Cerebellar nuclear complex (tissue), 1 donor: ENCODE results near the gene CLINT1.

ENCODE experiments used
- DNase-seq, 2 experiments: peaks; one replicate each; lab custom pipeline; 2025; lab: John Stamatoyannopoulos, UW

CLINT1 gene

DNA sequence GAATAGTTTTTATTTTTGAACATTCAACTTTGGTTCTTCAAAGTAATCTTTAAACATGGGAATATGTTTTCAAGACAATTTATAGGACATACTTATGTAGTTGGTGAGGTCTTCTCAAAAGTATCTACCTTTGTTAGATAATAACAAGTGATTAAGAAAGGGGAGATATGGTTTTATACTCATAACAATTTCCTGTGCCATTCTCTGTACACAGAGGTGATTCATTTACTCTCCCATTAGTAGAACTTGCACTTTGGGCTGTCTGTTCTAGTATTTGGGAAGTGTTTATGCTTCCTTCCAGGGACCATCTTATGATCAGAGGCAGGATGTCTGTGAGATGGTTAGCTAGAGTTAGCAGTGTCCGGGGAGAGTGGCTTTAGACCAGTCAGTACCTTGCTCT, 100.2 kb downstream of the CLINT1 start:
- no peak for DNase-seq

DNA sequence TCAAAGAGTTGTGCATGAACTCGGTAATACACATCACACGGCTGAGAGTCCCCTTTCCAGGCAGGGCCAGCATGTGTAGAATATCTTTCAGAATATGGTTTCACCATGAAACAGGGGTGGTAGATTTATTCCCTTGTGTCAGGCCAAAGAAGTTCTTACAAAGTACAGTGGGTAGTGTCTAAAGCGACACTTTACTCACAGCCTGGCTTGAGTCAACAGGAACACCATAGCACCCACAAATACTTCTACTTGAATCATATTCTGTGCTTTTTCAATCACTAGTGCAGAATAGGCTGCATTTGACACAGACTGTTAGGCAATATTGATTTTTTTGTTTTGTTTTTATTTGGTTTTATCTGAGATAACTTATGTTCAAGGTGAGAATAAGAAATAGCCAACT, 102.8 kb downstream of the CLINT1 start:
- no peak for DNase-seq

DNA sequence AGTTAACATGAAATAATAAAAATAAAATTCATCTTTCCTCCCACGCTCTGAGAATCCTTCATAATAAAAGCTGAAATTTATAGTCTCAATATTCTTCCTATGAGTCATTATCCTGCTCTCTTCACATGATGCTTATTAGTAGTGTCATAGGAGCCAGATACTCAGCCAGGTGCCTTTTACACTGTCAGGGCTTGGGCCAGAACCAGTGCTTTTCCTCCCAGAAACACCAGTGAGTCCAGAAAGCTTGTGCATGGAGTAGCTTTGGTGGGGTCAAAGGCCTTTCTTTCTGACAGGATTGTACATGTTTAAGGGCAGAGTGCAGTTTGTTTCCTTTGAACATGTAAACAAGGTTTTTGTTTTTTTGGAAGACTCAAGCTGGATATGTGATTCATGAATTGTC, 108.6 kb downstream of the CLINT1 start:
- no peak for DNase-seq

DNA sequence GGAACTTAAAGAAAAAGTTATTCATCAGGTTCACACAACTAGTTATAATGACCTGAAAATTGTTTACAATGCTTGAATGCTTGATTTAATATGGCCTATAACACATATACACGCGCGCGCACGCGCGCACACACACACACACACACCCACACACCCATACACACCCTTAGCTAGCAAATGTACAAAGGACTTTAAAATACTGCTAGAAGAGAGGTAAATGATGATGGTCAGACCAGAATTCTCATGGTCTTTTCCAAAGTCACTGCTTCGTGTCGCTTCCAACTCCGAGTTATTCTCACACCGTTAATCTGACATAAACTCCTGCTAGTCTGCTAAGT, 109.5 kb downstream of the CLINT1 start:
- DNase-seq, result no peak

DNA sequence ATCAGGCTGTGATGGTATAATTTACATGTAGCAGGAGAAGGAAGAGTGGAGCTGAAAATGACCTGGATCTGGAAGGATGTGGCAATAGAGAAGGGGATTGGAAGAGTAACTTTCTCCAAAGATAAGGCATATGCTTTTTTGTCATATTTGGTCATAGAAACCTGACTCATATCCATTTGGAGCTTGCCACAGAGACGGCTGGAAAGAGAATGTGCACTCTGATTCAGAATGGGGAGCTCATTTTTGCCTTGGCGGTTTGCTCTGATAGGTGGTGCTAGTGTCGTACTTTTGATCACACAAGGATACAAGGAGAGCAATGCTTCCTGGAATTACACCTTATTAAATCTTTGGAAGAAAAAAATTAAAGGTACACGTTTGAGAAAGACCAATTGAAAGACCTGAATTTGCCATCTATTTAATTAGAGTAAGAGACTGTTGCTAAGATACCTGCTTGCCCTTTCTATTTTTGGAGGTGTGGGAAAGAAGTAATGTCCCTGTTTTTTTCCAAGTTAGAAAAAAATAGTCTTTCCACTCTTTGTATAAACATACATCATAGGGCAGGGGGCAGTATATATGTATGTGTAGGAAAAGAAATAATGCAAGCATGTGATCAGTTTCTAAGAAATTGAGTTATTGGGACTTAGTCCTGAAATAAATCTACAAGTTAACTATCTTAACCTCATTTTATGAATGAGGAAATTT, 110.0 kb downstream of the CLINT1 start:
- DNase-seq, result no peak

DNA sequence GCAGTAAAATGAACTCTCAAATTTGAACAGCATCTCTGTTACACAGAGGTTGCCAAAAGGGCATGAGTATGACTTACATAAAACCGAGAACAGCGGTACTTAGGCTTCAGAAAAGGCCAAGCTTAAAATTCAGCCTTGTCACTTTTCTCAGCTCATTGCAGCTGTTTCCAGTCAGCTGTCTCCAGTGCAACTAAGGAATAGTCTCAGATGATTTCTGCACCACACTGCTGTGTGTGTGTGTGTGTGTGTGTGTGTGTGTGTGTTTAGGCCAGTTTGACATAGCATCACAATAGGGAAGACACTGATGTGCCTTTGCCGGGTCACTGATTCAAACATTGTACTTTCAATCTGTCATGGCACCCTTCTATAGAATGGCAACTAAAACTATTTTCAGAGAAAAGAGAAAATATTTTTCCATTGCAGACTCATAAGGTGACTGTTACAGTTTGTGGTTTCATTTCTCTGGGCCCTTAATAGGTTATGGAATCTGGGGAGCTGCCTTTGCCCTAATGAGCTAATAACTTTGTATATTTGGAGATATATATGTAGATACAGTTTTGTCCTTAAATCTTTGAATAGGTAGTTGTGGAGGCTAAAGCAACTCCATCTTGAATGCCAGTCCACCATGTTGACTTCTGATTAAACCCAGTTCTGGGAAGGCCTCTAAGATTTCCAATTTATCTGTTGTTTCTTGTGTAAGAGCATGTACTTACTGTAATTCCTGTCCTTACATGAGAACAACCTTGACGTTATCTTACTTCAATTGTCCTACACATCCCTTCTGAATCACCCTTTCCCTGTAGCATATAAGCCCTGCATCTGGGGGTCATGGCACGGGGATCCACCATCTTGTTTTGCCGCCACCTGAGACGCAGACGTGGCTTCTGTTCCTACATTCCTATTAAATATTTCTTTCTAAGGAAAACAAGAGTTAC, 110.9 kb downstream of the CLINT1 start:
- DNase-seq, result no peak

DNA sequence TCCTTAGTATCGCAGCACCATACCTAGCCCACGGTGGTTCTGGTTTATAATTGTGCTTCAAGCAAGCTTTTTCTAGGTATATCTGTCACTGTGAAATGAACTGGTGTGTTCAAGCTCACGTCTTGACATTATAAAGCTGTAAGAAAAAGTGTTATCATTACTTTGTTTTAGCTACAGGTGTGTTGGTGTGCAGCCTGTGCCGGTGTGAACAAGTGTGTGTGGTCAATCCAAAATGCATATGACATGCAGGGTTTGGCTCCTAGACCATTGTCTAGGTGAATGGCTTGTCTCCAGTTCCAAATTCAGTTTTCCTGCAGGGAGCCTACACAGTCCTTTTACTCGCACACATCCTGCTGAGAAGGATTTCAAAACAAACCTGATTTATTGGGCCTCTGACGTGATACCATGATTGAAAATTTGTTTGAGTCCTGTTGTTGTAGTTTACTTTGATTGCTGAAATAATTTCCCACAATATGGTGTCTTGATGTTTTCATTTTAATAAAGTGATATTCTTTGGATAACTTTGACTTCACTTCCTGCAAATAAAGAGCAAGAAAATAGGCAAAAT, 111.7 kb downstream of the CLINT1 start:
- no peak for DNase-seq

DNA sequence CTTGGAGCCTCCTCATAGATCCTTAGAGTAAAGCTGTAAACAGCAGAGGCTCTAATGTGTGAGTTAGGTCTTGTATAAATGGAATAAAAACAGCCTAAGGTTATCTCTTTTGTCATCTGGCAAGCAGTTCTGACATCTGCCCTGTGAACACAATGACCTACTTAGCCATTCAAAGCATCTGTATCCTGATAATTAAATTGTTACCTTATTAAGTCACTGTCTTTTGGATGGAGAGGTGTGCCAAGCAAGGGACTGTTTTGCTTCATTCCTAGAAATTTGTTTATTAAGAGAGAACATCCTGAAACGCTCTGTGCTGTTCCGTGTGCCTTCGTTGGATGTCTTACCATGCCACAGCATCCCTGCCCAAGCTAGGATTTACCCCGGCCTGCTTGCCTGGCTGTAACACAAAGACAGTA, 113.9 kb downstream of the CLINT1 start:
- DNase-seq, result no peak

DNA sequence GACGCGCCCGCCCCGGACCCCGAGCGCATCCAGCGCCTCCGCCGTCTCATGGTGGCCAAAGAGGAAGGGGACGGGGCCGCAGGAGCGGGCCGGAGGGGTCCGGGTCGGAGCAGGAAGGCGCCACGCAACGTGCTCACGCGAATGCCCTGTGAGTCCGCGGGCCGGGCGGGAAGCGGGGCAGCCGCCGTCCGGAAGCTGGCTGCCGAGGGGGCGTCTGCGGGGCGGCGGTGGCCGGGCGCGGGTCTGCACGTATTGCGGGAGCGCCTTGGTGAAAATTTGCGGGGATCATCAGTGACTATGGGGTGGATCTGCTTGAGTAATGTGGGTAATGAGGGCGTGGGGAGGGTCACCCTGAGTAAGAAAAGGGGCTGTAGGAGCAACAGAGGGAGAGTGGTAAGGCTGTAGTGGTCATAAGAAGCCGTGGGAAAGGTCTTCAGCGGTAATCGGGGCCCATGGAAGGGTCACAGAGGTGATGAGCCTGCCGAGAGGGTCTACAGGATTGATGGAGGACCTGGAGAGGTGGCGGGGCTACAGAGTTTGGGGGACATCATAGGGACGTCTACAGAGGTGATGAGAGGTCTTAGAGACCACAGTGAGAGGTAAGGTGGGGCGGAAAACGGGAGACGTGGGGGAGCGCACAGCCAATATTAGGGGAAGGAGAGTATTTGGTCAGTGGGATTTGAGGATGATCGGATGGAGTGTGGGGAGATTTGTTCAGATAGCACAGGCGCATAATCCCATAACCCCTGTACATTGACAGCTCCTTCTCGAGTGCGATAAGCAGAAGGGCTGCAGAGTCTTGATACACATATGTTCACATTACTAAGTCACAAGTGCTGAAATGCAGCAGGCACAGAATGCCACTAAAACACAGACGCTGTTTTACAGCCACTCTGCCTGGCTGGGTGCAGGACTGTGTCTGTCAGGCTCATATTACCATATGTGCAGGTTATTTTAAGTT, 114.6 kb downstream of the CLINT1 start:
- no peak for DNase-seq

DNA sequence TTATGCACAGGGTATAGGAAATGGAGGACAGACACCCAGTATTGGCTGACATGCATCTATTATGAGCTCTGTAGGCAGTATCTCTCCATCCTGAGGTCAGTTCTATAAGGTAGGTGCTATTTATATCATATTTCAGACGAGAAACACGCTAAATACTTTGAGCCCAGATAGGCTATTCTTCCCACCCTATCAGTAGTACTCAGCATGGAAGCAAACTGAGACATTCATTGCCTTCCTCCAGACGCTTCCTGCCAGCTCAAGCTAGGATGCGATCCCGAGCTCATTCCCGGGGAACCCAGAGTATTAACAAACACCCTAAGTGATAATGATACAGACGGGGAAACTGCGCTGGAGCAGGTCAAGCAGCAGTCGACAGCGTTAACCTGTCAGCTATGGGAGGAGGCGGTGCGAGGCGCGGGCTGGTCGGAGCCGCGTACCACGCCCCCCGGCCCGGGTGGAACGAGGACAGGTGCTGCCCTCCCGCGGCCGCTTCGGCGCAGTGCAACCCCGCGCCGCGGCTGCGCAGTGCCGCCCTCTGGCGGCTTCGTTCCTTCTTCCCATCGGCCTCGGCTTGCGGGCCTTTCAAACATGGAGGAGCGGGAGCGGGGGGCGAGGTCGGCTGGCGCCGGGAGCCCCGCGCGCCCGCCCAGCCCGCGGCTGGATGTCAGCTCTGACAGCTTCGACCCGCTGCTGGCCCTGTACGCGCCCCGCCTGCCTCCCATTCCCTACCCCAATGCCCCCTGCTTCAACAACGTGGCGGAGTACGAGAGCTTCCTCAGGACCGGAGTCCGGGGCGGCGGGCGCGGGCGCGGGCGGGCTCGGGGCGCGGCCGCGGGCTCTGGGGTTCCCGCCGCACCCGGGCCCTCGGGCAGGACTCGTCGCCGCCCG, 115.5 kb downstream of the CLINT1 start, which contains the start of gene LSM11:
LSM11 (plus strand) TSS at position 550 of the 888 bp plus-strand sequence; CDS start at position 589, 39 bp downstream.
- peak in 1 of 2 experiments; percentile 50 for DNase-seq

DNA sequence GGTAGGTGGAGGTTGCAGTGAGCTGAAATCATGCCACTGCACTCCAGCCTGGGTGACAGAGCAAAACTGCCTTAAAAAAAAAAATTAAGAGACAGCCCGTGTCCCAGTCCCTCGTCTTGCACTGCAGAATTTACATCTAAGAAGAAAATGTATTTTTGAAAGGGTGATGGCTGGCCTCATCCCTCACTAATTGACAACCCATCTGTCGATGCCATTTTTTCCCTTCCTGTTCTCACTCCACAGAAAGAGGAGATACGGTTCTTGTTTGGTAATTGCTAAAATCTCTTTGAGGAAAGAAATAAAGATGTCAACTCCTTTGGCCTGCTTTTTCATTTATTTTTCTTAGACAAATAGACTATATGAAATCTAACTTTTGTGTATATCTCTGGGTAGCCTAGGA, 117.8 kb downstream of the CLINT1 start:
- DNase-seq, result no peak

DNA sequence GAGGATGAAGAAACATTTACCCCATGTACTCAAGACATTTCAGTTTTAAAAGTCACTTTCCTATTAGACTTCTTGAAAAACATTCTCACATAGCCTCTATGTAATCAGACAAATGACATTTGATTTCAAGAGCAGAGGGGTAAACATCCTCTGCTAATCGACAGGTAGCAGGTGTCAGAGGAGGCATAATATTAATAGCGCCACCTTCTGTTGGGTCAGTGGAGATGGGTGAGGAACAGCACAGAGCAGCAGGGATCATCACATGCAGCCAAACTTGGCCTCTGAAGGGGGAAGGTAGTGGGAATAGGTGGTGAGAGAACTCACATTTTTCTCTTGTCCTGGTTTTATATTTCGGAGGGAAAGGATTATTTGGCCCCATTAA, 118.7 kb downstream of the CLINT1 start:
- no peak for DNase-seq

DNA sequence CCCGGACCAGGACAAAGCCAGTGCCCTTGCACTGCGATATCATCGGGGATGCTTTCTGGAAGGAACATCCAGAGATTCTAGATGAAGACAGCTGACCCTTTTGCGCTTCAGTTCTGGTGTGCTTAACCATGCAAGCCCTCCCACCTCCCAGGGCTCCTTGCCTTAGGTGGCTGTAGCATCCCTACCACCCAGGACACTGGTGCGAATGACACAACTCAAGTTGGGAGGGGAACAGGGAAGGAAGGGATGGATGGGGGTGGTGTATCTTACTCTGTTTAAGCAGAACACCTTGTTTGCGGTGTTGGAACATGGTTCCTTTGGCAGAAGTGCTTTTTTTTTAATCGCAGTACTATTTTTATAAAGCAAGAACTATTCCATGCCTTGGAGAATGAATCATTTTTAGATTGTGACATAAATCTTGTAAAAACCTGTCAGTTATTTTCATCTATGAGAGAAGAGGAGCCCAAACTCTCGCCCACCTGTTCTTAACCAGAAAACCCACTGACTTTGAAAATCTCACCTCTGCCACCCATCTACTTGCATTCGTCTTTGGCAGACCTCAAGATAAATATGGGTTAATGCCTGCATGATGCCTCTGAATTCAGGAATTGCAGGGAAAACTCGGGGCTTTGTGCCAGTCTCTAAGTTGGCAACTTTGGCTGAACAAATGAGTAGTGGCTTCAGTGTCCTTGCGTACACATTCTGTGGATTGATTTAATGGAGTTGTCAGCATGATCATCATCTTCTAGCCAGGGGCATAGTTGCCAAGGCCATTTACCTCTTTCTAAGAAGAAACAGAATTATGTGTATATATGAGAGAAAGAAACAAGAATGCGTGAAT, 119.3 kb downstream of the CLINT1 start:
- DNase-seq, result no peak

DNA sequence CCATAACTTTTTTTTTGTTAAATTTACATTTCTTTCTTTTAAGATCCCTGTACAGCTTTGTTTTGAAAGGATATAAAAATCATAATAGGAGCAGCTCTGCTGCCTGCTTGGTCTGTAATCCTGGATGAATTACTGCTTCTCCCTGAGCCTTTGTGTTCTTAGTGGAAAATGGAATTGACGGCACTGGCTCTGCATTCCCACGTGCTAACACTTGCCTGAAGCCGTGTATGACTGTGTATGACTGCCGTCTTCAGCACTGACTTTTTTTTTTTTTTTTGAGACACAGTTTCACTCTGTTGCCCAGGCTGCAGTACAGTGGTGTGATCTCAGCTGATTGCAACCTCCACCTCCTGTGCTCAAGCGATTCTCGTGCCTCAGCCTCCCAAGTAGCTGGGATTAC, 123.0 kb downstream of the CLINT1 start:
- DNase-seq, result no peak
